ENCODE measurements around the gene PTPRT. TPM values are rescaled to one million over a fixed set of nuclear protein-coding genes. Genes with fewer than 3 reads are reported as not detected.

Gene PTPRT
- total and polyA plus RNA-seq, 2 of the 4 experiments (the other 2 are of a cell fraction), result not detected

DNA sequence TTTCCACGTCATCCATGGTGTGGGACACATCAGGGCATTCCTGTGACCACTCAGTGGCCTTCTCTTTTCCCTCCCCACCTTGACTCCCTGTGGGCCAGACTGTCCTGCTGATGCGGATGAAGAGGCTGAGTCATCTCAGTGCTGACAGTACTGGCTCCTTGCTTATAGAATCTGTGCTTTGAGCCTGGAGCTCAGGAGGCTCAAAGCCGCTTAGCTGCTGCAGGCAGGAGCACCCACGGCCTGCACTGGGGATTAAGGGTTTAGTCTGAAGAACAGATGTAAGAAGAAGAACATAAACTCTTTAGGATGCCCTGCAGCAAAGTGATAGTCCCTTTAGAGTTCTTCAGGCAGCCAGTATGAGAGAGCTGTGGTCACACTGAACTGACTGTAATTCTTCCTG lies 929.5 kb downstream of the PTPRT start:
- H2BK15ac ChIP-seq (ENCODE audit: low read depth, low read length), result no peak overlapping the region
- H2AK9ac ChIP-seq (replicated peaks; ENCODE audit: low read depth, low read length, poor library complexity), result no peak overlapping the region
- H3K4me1 ChIP-seq (ENCODE audit: control insufficient read depth, insufficient read depth, low read length), result no peaks in the 10 kb centered on the region
- H4K8ac ChIP-seq (ENCODE audit: low read depth in 2 of 2, low read length in 2 of 2), result no peak overlapping the region
- no CpG with 5 or more reads among the region's 4 CpGs for WGBS, 2 experiments (ENCODE audit: extremely low coverage in 2 of 2, insufficient read length in 1 of 2)
- no peaks in the 10 kb centered on the region for H3K36me3 ChIP-seq (ENCODE audit: control insufficient read depth, insufficient read depth, low read length)
- no peak overlapping the region for H3K23ac ChIP-seq (ENCODE audit: low read depth, low read length)
- H4K91ac ChIP-seq (ENCODE audit: insufficient read depth, low read depth, low read length), result no peak overlapping the region
- TF ChIP-seq POLR2A (IDR thresholded peaks at IDR 0.05; ENCODE audit: low read depth, low read length) (no peak), MXI1 (IDR thresholded peaks at IDR 0.05; ENCODE audit: borderline replicate concordance, low read depth, low read length) (no peak), SMC3 (IDR thresholded peaks at IDR 0.05; ENCODE audit: low read depth, low read length) (no peak), RCOR1 (IDR thresholded peaks at IDR 0.05; ENCODE audit: insufficient replicate concordance, low read length) (no peak), RFX5 (IDR thresholded peaks at IDR 0.05; ENCODE audit: low read depth, low read length) (no peak), NFE2L2 (IDR thresholded peaks at IDR 0.05; ENCODE audit: low read depth, low read length) (no peak), CEBPB (IDR thresholded peaks at IDR 0.05; ENCODE audit: low read depth, low read length) (no peak), RAD21 (IDR thresholded peaks at IDR 0.05; ENCODE audit: low read length) (no peak), BHLHE40 (IDR thresholded peaks at IDR 0.05; ENCODE audit: low read depth, low read length) (no peak)
- TF ChIP-seq, protein P1, sequence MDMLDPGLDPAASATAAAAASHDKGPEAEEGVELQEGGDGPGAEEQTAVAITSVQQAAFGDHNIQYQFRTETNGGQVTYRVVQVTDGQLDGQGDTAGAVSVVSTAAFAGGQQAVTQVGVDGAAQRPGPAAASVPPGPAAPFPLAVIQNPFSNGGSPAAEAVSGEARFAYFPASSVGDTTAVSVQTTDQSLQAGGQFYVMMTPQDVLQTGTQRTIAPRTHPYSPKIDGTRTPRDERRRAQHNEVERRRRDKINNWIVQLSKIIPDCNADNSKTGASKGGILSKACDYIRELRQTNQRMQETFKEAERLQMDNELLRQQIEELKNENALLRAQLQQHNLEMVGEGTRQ (IDR thresholded peaks at IDR 0.05; ENCODE audit: low read depth, low read length), result no peak
- no peak overlapping the region for H3K4ac ChIP-seq (ENCODE audit: low read depth, low read length)
- H3K79me1 ChIP-seq (ENCODE audit: low read depth in 1 of 2, low read length in 2 of 2), result no peaks in the 10 kb centered on the region
- H3K27me3 ChIP-seq (ENCODE audit: control insufficient read depth, insufficient read depth, low read length), result no peaks in the 10 kb centered on the region
- BruUV-seq (replicated peaks), result no TSS peak
- H2AK5ac ChIP-seq (ENCODE audit: low read depth, low read length), result no peak overlapping the region
- CTCF ChIA-PET, result no interaction called here
- no peaks in the 10 kb centered on the region for H4K20me1 ChIP-seq (ENCODE audit: insufficient read depth, low read length)
- no peaks in the 10 kb centered on the region for H3K9me1 ChIP-seq (ENCODE audit: insufficient read depth, low read length)
- H2AFZ ChIP-seq (replicated peaks; ENCODE audit: low read length, poor library complexity), result no peak overlapping the region
- in situ Hi-C loops (cut with MboI; ENCODE audit: low sequenced_read_pairs), result no loop called here
- peaks cover 31% of the 10 kb centered on the region for H3K9me3 ChIP-seq (ENCODE audit: control insufficient read depth, insufficient read depth, low read length)
- H3K4me2 ChIP-seq (ENCODE audit: low read depth, low read length), result no peak overlapping the region
- no peak for ATAC-seq (ENCODE audit: low read depth)
- H3K27ac ChIP-seq (ENCODE audit: insufficient read depth, low read length), result no peak overlapping the region
- H3K4me3 ChIP-seq (ENCODE audit: insufficient read depth, low read depth, low read length), result no peak overlapping the region
- intact Hi-C loops (cut with micrococcal nuclease), result no loop called here
- H4K5ac ChIP-seq (ENCODE audit: low read depth, low read length), result no peak overlapping the region
- no peak overlapping the region for H3K9ac ChIP-seq (ENCODE audit: low read depth, low read length)
- no peak overlapping the region for H2BK120ac ChIP-seq (ENCODE audit: low read depth, low read length)
- POLR2A ChIA-PET (ENCODE audit: unreplicated experiment), result no interaction called here
- no peak overlapping the region for H2BK20ac ChIP-seq (ENCODE audit: low read depth, low read length)
- no peak overlapping the region for H3K56ac ChIP-seq (ENCODE audit: extremely low read depth, insufficient read depth, low read length)
- no peak overlapping the region for H2BK5ac ChIP-seq (ENCODE audit: low read depth, low read length, poor library complexity, severe bottlenecking)
- no peak overlapping the region for H3K18ac ChIP-seq (ENCODE audit: low read depth, low read length)
- dilution Hi-C loops (cut with HindIII; ENCODE audit: low sequenced_read_pairs, unreplicated experiment), result no loop called here
- no peak for DNase-seq
- H3K14ac ChIP-seq (replicated peaks; ENCODE audit: low read depth, low read length), result no peak overlapping the region

Measured in IMR-90 (cell line).